RWPE1 (cell line): ENCODE data around the gene AP5B1.
"Not testable (repeated sequence)": the region's sequence is repeated elsewhere in the genome, so short reads cannot be mapped to it uniquely, and the experiment has no call there.

Experiments used
- CTCF ChIA-PET: fragments of 350-600 bp; sonication (Branson Sonifier 250); formaldehyde crosslinking; extraction: SDS; loops from one replicate; lab custom pipeline; 2021; lab: Yijun Ruan, JAX
- POLR2A ChIA-PET: fragments of 400-600 bp; formaldehyde crosslinking; extraction: SDS; loops from one replicate; lab custom pipeline; 2020; ENCODE audit warnings: antibody characterized with exemption; ENCODE audit not compliant: low non-redundant PET; lab: Yijun Ruan, JAX
- DNase-seq: peaks from one replicate; pipeline ENCODE4 v3.0.0; 2012; ENCODE audit warnings: low spot score
- H3K27ac ChIP-seq: fragments of 450-650 bp; 2 replicates; pipeline ENCODE4 v1.5.1; 2017
- CTCF ChIP-seq: fragments of 450-650 bp; conservative IDR thresholded peaks from 2 replicates; pipeline ENCODE4 v1.5.1; 2017; ENCODE audit warnings: low read depth, mild to moderate bottlenecking

Gene AP5B1

DNA sequence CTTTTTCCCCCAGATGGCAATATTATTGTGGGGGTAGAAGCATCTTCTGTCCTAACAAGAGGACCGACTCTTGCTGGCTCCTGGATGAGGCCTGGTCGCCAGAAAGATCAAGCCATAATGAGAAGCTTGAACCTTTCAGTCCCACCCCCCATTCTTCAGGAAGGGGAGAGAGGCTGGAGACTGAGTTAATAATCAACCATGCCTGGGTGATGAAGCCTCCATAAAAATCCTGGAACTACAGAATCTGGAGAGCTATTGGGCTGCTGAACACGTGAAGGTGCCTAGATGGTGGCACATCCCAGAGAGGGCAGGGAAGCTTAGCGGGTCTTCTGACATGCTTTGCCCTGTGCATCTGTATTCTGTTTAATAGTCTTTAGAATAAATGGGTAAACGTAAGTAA, 16.3 kb downstream of the AP5B1 start:
- ChIA-PET POLR2A (no interaction called here), CTCF (interaction anchor here (0.7 to 2.1 kb wide), 2 partner anchors 11 to 16 kb away, joined by 3 to 8 read pairs; no protein-coding TSS in a partner anchor)
- no peak for DNase-seq
- TF ChIP-seq CTCF, result no peak
- no peak overlapping the region for H3K27ac ChIP-seq

GRCh38 chr11:65762816-65763215, 18.0 kb downstream of the AP5B1 start:
- DNase-seq, CTCF ChIA-PET, POLR2A ChIA-PET, H3K27ac ChIP-seq: not testable (repeated sequence)

DNA sequence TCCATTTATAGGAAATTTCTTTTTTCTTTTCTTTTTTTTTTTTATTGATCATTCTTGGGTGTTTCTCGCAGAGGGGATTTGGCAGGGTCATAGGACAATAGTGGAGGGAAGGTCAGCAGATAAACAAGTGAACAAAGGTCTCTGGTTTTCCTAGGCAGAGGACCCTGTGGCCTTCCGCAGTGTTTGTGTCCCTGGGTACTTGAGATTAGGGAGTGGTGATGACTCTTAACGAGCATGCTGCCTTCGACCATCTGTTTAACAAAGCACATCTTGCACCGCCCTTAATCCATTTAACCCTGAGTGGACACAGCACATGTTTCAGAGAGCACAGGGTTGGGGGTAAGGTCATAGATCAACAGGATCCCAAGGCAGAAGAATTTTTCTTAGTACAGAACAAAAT, 18.6 kb downstream of the AP5B1 start:
- H3K27ac ChIP-seq, DNase-seq, CTCF ChIA-PET, POLR2A ChIA-PET: not testable (repeated sequence)

DNA sequence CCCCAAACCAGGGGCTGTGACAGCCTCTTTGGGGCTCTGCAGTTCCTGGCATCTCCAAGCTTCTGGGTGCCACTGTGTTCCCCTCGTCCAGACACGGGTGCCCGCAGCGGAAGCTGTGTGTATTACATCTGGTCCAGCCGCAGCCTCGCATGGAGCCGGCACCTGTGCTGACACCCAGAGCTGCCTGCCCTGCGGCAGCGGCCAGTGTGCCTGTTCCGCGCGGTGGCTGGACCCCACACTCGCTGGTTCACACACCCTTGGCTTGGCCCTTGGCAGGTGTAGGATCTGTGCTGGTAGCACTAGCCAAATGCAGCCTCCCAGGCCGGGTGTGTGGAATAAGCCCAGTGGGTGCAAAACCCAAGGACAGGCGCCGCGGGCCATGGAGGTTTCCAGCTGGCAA, 35.7 kb downstream of the AP5B1 start:
- no peak for DNase-seq
- no peak for TF ChIP-seq CTCF
- CTCF ChIA-PET, result interaction anchor here (0.6 to 2.6 kb wide), 10 partner anchors 26 to 1034 kb away, joined by 3 to 15 read pairs (median 4); partner anchors contain the start of genes AP5B1 and KAT5
- POLR2A ChIA-PET, result interaction anchor here (0.6 kb wide), 2 partner anchors 69 to 76 kb away, joined by 3 to 12 read pairs; no protein-coding TSS in a partner anchor
- H3K27ac ChIP-seq, result no peak overlapping the region

DNA sequence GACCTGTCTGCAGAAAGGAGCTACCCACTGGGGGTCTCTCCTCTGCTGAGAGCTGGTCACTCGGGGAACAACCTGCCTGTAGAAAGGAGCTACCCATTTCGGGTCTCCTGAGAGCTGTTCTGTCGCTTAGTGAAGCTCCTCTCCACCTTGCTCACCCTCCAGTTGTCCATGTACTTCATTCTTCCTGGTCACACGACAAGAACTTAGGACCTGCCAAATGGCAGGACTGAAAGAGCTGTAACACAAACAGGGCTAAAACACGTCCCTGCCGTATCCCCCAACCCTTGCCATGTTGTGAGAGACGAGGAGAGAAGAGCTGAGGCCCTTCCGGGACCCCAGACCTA, 36.1 kb downstream of the AP5B1 start:
- POLR2A ChIA-PET, result interaction anchor here (0.6 kb wide), 2 partner anchors 69 to 77 kb away, joined by 3 to 12 read pairs; no protein-coding TSS in a partner anchor
- TF ChIP-seq CTCF, result 0 out of 2 replicates have a peak, but pooled peaks have one; percentile 3
- DNase-seq, result no peak
- H3K27ac ChIP-seq, result no peak overlapping the region
- CTCF ChIA-PET, result interaction anchor here (0.6 to 2.6 kb wide), 10 partner anchors 25 to 1035 kb away, joined by 3 to 15 read pairs (median 4); partner anchors contain the start of genes AP5B1 and KAT5

DNA sequence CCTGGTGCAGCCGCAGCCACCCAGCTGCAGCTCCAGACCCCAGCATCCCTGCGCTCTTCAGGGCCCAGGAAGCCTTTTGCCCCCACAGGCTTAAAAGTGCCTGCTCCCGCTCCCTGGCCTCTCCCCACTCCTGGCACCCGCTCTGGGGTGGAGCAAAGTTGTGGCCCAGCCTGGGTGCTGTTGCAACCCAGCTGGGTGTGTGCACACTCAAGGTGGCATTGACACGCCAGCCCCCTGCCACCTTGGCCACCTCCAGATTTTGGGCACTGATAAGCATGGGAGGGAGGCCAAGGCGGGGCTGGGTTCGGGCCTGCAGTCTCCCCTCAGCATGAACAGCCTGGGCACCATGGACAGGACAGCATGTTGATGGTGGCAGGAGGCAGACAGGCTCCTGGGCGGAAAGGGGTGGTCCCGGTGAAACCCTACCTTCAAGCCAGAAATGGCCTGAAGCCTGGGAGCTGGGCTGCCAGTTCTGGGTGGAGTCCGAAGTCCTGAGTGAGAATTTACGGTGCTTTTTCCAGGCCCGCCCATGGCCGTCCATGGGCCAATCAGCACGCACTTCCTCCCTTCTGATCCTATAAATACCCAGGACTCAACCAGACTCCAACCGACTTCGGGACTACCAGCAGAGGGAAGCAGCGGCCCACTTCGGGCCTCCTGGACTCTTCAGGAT, 36.6 kb downstream of the AP5B1 start:
- 0 out of 2 replicates have a peak, but pooled peaks have one; percentile 14 for TF ChIP-seq CTCF
- DNase-seq, result peak; percentile 34
- CTCF ChIA-PET, result interaction anchor here (0.6 to 2.6 kb wide), 9 partner anchors 25 to 1035 kb away, joined by 3 to 15 read pairs (median 4); partner anchors contain the start of genes AP5B1 and KAT5
- POLR2A ChIA-PET, result no interaction called here
- H3K27ac ChIP-seq, result no peak overlapping the region

GRCh38 chr11:65743681-65744025, 37.1 kb downstream of the AP5B1 start:
- CTCF ChIA-PET, result interaction anchor here (2.6 kb wide), 1 partner anchor 36 kb away, joined by 15 read pairs; the partner anchor contains the start of gene AP5B1
- no peak for TF ChIP-seq CTCF
- POLR2A ChIA-PET, result no interaction called here
- DNase-seq, result no peak
- H3K27ac ChIP-seq, result no peak overlapping the region
